Uterus (tissue), 4 donors: ENCODE measurements around the gene DNAJC5G. TPM values are rescaled to one million over a fixed set of nuclear protein-coding genes. Genes with fewer than 3 reads are reported as not detected.

Source experiments
- DNase-seq, 2 donors: peaks; one replicate each; pipeline ENCODE4 v3.0.0-alpha.2; 2019 to 2020
- H3K27ac ChIP-seq, 2 donors: fragments of 200-600 bp; sonication (generic); 1 replicate in 1 of 2; 2 replicates in 1 of 2; pipeline ENCODE4 v1.5.1; 2016 to 2018
- H3K27me3 ChIP-seq, 2 donors: fragments of 200-600 bp; sonication (generic); one replicate each; pipeline ENCODE4 v1.5.1; 2018 to 2019; ENCODE audit warnings: control low read depth in 1 of 2
- H3K36me3 ChIP-seq, 2 donors: fragments of 200-600 bp; sonication (generic); one replicate each; pipeline ENCODE4 v1.5.1; 2019; ENCODE audit warnings: control low read depth in 1 of 2
- H3K4me1 ChIP-seq, 2 donors: fragments of 200-600 bp; sonication (generic); one replicate each; pipeline ENCODE4 v1.5.1; 2018 to 2019; ENCODE audit warnings: control low read depth in 1 of 2
- H3K4me3 ChIP-seq, 2 donors: fragments of 200-600 bp; sonication (generic); 1 replicate in 1 of 2; 2 replicates in 1 of 2; pipeline ENCODE4 v1.5.1; 2018 to 2019; ENCODE audit warnings: mild to moderate bottlenecking in 1 of 2
- H3K9me3 ChIP-seq, 2 donors: fragments of 200-600 bp; sonication (generic); one replicate each; pipeline ENCODE4 v1.5.1; 2019; ENCODE audit warnings: control low read depth in 1 of 2
- POLR2A ChIP-seq, 2 donors: fragments of 450-650 bp; IDR thresholded peaks; one replicate each; pipeline ENCODE4 v1.6.1; 2016; ENCODE audit warnings: antibody characterized with exemption in 2 of 2, mild to moderate bottlenecking in 1 of 2, moderate library complexity in 1 of 2
- intact Hi-C: fragments of 100-400 bp; cut with DNase I; formaldehyde crosslinking; loops from one replicate; pipeline ENCODE4 v1.15.1; 2023; ENCODE audit warnings: low total_unique reads
- total RNA-seq, 4 donors: library from RNA; depleted of rRNA in 3 of 4; stranded (reverse); fragments of >200 nt in 3 of 4; gene quantifications; one replicate each; pipeline versions ENCODE4 v1.1.0 to v1.2.4, GENCODE V29; 2014 to 2023
- TF ChIP-seq, protein P1 (sequence below), 4 experiments: fragments of 200-600 bp in 2 of 4; fragments of 450-650 bp in 2 of 4; sonication (generic) in 2 of 4; IDR thresholded peaks; one replicate each; pipeline ENCODE4 v1.5.1; 2016 to 2019; ENCODE audit warnings: antibody characterized with exemption in 4 of 4, mild to moderate bottlenecking in 2 of 4, moderate library complexity in 1 of 4
- donor health status: DM: yes; HTN: yes; CAD: no.

DNAJC5G gene
- total RNA-seq, 4 donors from 2014 or later, result 0.77 to 3.9 (median 1.5) TPM; not detected in 1

- no peak overlapping the region for H3K4me3 ChIP-seq
- intact Hi-C loops, result no loop called here
- H3K4me1 ChIP-seq, result no peaks in the 10 kb centered on the region
- no peaks in the 10 kb centered on the region for H3K27me3 ChIP-seq
- no peaks in the 10 kb centered on the region for H3K36me3 ChIP-seq
- H3K27ac ChIP-seq, result no peak overlapping the region
- no peaks in the 10 kb centered on the region for H3K9me3 ChIP-seq
- TF ChIP-seq, protein P1, sequence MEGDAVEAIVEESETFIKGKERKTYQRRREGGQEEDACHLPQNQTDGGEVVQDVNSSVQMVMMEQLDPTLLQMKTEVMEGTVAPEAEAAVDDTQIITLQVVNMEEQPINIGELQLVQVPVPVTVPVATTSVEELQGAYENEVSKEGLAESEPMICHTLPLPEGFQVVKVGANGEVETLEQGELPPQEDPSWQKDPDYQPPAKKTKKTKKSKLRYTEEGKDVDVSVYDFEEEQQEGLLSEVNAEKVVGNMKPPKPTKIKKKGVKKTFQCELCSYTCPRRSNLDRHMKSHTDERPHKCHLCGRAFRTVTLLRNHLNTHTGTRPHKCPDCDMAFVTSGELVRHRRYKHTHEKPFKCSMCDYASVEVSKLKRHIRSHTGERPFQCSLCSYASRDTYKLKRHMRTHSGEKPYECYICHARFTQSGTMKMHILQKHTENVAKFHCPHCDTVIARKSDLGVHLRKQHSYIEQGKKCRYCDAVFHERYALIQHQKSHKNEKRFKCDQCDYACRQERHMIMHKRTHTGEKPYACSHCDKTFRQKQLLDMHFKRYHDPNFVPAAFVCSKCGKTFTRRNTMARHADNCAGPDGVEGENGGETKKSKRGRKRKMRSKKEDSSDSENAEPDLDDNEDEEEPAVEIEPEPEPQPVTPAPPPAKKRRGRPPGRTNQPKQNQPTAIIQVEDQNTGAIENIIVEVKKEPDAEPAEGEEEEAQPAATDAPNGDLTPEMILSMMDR (IDR thresholded peaks at IDR 0.05), result no peak
- TF ChIP-seq POLR2A (IDR thresholded peaks at IDR 0.05), result no peak
- no peak for DNase-seq
Measured at GRCh38 chr2:27236136-27236535, 39.1 kb upstream of the DNAJC5G start.

DNA sequence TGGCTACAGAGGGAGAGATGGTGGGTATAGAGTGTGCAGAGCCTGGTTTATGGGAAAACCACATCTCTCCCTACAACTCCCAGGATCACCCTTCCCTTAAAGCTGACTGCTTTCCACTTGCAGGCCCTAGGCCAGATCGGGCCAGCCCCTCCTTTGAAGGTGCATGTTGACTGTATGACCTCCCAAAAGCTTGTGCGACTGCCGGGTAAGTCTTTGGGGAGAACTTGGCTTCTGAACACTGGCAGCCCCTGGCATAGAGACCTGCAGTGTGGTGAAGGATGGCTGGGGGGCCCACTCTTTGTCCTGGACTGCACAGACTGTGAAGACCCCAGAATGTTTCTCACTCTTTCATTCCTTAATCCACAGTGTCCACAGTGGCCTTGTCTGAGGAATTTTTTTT is 38.6 kb upstream of the DNAJC5G start:
- Histone ChIP-seq H3K27me3 (no peaks in the 10 kb centered on the region), H3K36me3 (no peaks in the 10 kb centered on the region), H3K27ac (no peak overlapping the region), H3K4me1 (no peaks in the 10 kb centered on the region), H3K4me3 (no peak overlapping the region), H3K9me3 (no peaks in the 10 kb centered on the region)
- DNase-seq, result no peak
- intact Hi-C loops, result no loop called here
- TF ChIP-seq, protein P1 (IDR thresholded peaks at IDR 0.05), result no peak
- TF ChIP-seq POLR2A (IDR thresholded peaks at IDR 0.05), result no peak

DNA sequence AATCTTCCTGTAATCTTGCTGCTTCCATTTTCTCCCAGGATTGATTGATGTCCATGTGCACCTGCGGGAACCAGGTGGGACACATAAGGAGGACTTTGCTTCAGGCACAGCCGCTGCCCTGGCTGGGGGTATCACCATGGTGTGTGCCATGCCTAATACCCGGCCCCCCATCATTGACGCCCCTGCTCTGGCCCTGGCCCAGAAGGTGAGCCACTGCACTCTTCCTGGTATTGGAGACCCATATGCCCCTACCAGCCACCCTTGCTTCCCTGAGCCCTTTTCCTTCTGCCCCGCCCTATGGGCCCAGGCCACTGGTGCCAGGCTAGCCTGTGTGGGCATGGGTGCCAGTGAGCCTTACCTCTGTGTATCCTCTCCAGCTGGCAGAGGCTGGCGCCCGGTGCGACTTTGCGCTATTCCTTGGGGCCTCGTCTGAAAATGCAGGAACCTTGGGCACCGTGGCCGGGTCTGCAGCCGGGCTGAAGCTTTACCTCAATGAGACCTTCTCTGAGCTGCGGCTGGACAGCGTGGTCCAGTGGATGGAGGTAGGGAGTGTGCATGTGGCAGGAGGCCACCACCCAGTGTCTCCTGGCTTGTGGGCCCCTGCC is 37.8 kb upstream of the DNAJC5G start:
- no peak overlapping the region for H3K4me3 ChIP-seq
- no peak overlapping the region for H3K27ac ChIP-seq
- no peaks in the 10 kb centered on the region for H3K4me1 ChIP-seq
- DNase-seq, result no peak
- TF ChIP-seq, protein P1 (IDR thresholded peaks at IDR 0.05), result no peak
- TF ChIP-seq POLR2A (IDR thresholded peaks at IDR 0.05), result no peak
- intact Hi-C loops, result no loop called here
- no peaks in the 10 kb centered on the region for H3K27me3 ChIP-seq
- H3K36me3 ChIP-seq, result no peaks in the 10 kb centered on the region
- H3K9me3 ChIP-seq, result no peaks in the 10 kb centered on the region

GRCh38 chr2:27238976-27239375 is 36.3 kb upstream of the DNAJC5G start:
- no peak overlapping the region for H3K4me3 ChIP-seq
- intact Hi-C loops, result no loop called here
- H3K27me3 ChIP-seq, result no peaks in the 10 kb centered on the region
- no peaks in the 10 kb centered on the region for H3K4me1 ChIP-seq
- no peaks in the 10 kb centered on the region for H3K9me3 ChIP-seq
- no peak for TF ChIP-seq POLR2A (IDR thresholded peaks at IDR 0.05)
- TF ChIP-seq, protein P1 (IDR thresholded peaks at IDR 0.05), result no peak
- no peak overlapping the region for H3K27ac ChIP-seq
- DNase-seq, result no peak
- no peaks in the 10 kb centered on the region for H3K36me3 ChIP-seq

DNA sequence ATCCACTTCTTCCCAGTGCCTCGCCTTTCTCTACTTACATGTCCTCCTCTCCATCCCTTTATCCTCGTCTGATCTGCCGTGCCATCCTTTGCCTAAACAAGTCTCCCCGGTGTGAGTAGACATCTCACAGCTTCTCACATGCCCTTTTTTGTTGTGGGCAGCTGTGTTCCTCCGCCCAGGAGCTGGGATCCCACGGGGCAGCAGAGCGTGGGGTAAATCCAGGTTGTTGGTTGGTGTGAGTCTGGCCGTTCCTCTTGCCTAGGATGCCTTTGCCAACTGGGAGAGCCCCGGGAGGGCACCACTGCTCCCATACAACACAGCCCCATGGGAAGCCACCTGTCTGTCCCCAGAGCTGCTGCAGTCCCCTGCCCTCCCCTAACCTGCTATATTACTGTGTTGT is 34.8 kb upstream of the DNAJC5G start:
- no peak for DNase-seq
- Histone ChIP-seq H3K4me1 (no peaks in the 10 kb centered on the region), H3K4me3 (no peak overlapping the region), H3K36me3 (no peaks in the 10 kb centered on the region), H3K27me3 (no peaks in the 10 kb centered on the region), H3K9me3 (no peaks in the 10 kb centered on the region), H3K27ac (no peak overlapping the region)
- TF ChIP-seq, protein P1 (IDR thresholded peaks at IDR 0.05), result no peak
- TF ChIP-seq POLR2A (IDR thresholded peaks at IDR 0.05), result no peak
- intact Hi-C loops, result no loop called here
